H9 (cell line): Measurements from ENCODE around the gene MUC5B. TPM values are rescaled to one million over a fixed set of nuclear protein-coding genes. Genes with fewer than 3 reads are reported as not detected.

Experiments
- DNase-seq: peaks from one replicate; pipeline ENCODE4 v3.0.0-alpha.2; 2017
- H2AFZ ChIP-seq: one replicate; pipeline ENCODE4 v1.6.1; 2013; ENCODE audit warnings: mild to moderate bottlenecking, low read length, control low read depth, moderate library complexity
- H2AK5ac ChIP-seq: 2 replicates; pipeline ENCODE4 v1.6.1; 2013; ENCODE audit warnings: low read length, control low read depth, mixed read lengths; ENCODE audit not compliant: insufficient read length
- H2BK120ac ChIP-seq: one replicate; pipeline ENCODE4 v1.6.1; 2013; ENCODE audit warnings: low read depth, mild to moderate bottlenecking, low read length, control low read depth, inconsistent platforms; ENCODE audit not compliant: poor library complexity, severe bottlenecking
- H2BK12ac ChIP-seq: 2 replicates; pipeline ENCODE4 v1.6.1; 2013; ENCODE audit warnings: low read length, control low read depth, mixed read lengths, low read depth; ENCODE audit not compliant: insufficient read length
- H2BK15ac ChIP-seq: 2 replicates; pipeline ENCODE4 v1.6.1; 2013; ENCODE audit warnings: low read depth, low read length, control low read depth
- H2BK20ac ChIP-seq: one replicate; pipeline ENCODE4 v1.6.1; 2013; ENCODE audit warnings: low read depth, mild to moderate bottlenecking, low read length, control low read depth, inconsistent platforms; ENCODE audit not compliant: poor library complexity, severe bottlenecking
- H2BK5ac ChIP-seq: 2 replicates; pipeline ENCODE4 v1.6.1; 2013; ENCODE audit warnings: low read length, control low read depth, mixed read lengths; ENCODE audit not compliant: insufficient read length
- H3K14ac ChIP-seq: 2 replicates; pipeline ENCODE4 v1.6.1; 2013; ENCODE audit warnings: low read length, control low read depth; ENCODE audit not compliant: insufficient read depth
- H3K18ac ChIP-seq: 2 replicates; pipeline ENCODE4 v1.6.1; 2013; ENCODE audit warnings: low read depth, mild to moderate bottlenecking, mixed read lengths, low read length, control low read depth; ENCODE audit not compliant: insufficient read length
- H3K23ac ChIP-seq: 2 replicates; pipeline ENCODE4 v1.6.1; 2013; ENCODE audit warnings: low read length, control low read depth, mixed read lengths, low read depth; ENCODE audit not compliant: insufficient read length
- H3K23me2 ChIP-seq: 2 replicates; pipeline ENCODE4 v1.6.1; 2013; ENCODE audit warnings: low read depth, mild to moderate bottlenecking, mixed read lengths, low read length, control low read depth; ENCODE audit not compliant: insufficient read length, poor library complexity, severe bottlenecking
- H3K27ac ChIP-seq: 2 replicates; pipeline ENCODE4 v1.5.1; 2013; ENCODE audit warnings: low read length, control low read depth, mixed read lengths, low read depth; ENCODE audit not compliant: insufficient read length
- H3K27me3 ChIP-seq: 2 replicates; pipeline ENCODE4 v1.6.1; 2013; ENCODE audit warnings: low read length, control low read depth, inconsistent platforms; ENCODE audit not compliant: insufficient read depth
- H3K4ac ChIP-seq: 2 replicates; pipeline ENCODE4 v1.6.1; 2013; ENCODE audit warnings: low read depth, mild to moderate bottlenecking, control low read depth, inconsistent platforms, low read length, moderate library complexity
- H3K4me1 ChIP-seq: 2 replicates; pipeline ENCODE4 v1.6.1; 2013; ENCODE audit warnings: low read length, control low read depth, inconsistent platforms; ENCODE audit not compliant: insufficient read depth
- H3K4me2 ChIP-seq: 2 replicates; pipeline ENCODE4 v1.6.1; 2013; ENCODE audit warnings: low read length, control low read depth, mixed read lengths; ENCODE audit not compliant: insufficient read length, insufficient read depth
- H3K56ac ChIP-seq: 2 replicates; pipeline ENCODE4 v1.6.1; 2013; ENCODE audit warnings: low read depth, mild to moderate bottlenecking, mixed read lengths, low read length, control low read depth; ENCODE audit not compliant: insufficient read length
- H3K79me1 ChIP-seq: 2 replicates; pipeline ENCODE4 v1.6.1; 2013; ENCODE audit warnings: low read depth, mild to moderate bottlenecking, moderate library complexity, low read length, control low read depth, inconsistent platforms; ENCODE audit not compliant: insufficient read depth, poor library complexity, severe bottlenecking
- H3K79me2 ChIP-seq: 2 replicates; pipeline ENCODE4 v1.6.1; 2013; ENCODE audit warnings: low read length, control low read depth, inconsistent platforms; ENCODE audit not compliant: insufficient read depth
- H3K9ac ChIP-seq: 2 replicates; pipeline ENCODE4 v1.6.1; 2013; ENCODE audit warnings: low read length, control low read depth, mixed read lengths; ENCODE audit not compliant: insufficient read length; ENCODE audit errors: extremely low read depth
- H3K9me3 ChIP-seq: one replicate; pipeline ENCODE4 v1.6.1; 2013; ENCODE audit warnings: low read depth, low read length, inconsistent platforms; ENCODE audit not compliant: control insufficient read depth
- H3T11ph ChIP-seq: one replicate; pipeline ENCODE4 v1.6.1; 2013; ENCODE audit warnings: mild to moderate bottlenecking, low read length, control low read depth, inconsistent platforms
- H4K20me1 ChIP-seq: one replicate; pipeline ENCODE4 v1.6.1; 2013; ENCODE audit not compliant: control insufficient read depth, insufficient read length, insufficient read depth
- H4K5ac ChIP-seq: 2 replicates; pipeline ENCODE4 v1.6.1; 2013; ENCODE audit warnings: low read depth, mild to moderate bottlenecking, mixed read lengths, low read length, control low read depth; ENCODE audit not compliant: insufficient read length
- H4K8ac ChIP-seq: replicated peaks from 2 replicates; pipeline ENCODE4 v1.6.1; 2013; ENCODE audit warnings: low read length, control low read depth, mixed read lengths, low read depth; ENCODE audit not compliant: insufficient read length
- H4K91ac ChIP-seq: 2 replicates; pipeline ENCODE4 v1.6.1; 2013; ENCODE audit warnings: low read depth, mild to moderate bottlenecking, moderate library complexity, mixed read lengths, low read length, control low read depth; ENCODE audit not compliant: insufficient read length
- H3K27ac Mint-ChIP-seq, 3 experiments: 2 replicates in 2 of 3; 3 replicates in 1 of 3; pipeline ENCODE4 v1.8.0; 2020 to 2021; ENCODE audit warnings: mixed read lengths in 3 of 3, mild to moderate bottlenecking in 1 of 3, moderate library complexity in 1 of 3
- H3K27me3 Mint-ChIP-seq: 2 replicates; pipeline ENCODE4 v1.8.0; 2021; ENCODE audit warnings: low read depth, mild to moderate bottlenecking, moderate library complexity, mixed read lengths
- H3K36me3 Mint-ChIP-seq, 3 experiments: 2 replicates in 2 of 3; 3 replicates in 1 of 3; pipeline ENCODE4 v1.8.0; 2020 to 2021; ENCODE audit warnings: low read depth in 3 of 3, mixed read lengths in 3 of 3; ENCODE audit not compliant: insufficient read depth in 1 of 3
- H3K4me1 Mint-ChIP-seq, 2 experiments: 2 replicates each; pipeline ENCODE4 v1.8.0; 2020; ENCODE audit warnings: mixed read lengths in 2 of 2
- H3K4me3 Mint-ChIP-seq, 2 experiments: 2 replicates in 1 of 2; 3 replicates in 1 of 2; pipeline ENCODE4 v1.8.0; 2020 to 2021; ENCODE audit warnings: mild to moderate bottlenecking in 2 of 2, mixed read lengths in 2 of 2, moderate library complexity in 1 of 2
- H3K9me3 Mint-ChIP-seq, 2 experiments: 2 replicates in 1 of 2; 3 replicates in 1 of 2; pipeline ENCODE4 v1.8.0; 2020; ENCODE audit warnings: mild to moderate bottlenecking in 2 of 2, mixed read lengths in 2 of 2, moderate library complexity in 1 of 2
- CTCF ChIP-seq: fragments of 200-600 bp; sonication (generic); conservative IDR thresholded peaks from 3 replicates; pipeline ENCODE4 v1.8.0; 2021; ENCODE audit warnings: antibody characterized with exemption, mild to moderate bottlenecking
- WGBS: extraction: QIAGEN DNeasy Blood & Tissue Kit; methylation state at CpG from one replicate; pipeline ENCODE4 v1.1.7; 2013; ENCODE audit warnings: missing lambda C conversion rate, low lambda C conversion rate, mixed read lengths; ENCODE audit not compliant: insufficient read length; ENCODE audit errors: extremely low coverage; 5-methylcytosine and 5-hydroxymethylcytosine counted together
- total RNA-seq: library from RNA; stranded (reverse); gene quantifications from 2 replicates; pipeline ENCODE4 v1.2.1, GENCODE V29; 2021

Gene MUC5B
- total RNA-seq, 1 experiment from 2014 or later = not detected

GRCh38 chr11:1202776-1203504 lies 19.9 kb upstream of the MUC5B start:
- Histone ChIP-seq H4K5ac (no peak overlapping the region), H2AK5ac (no peak overlapping the region)

More at GRCh38 chr11:1202776-1203504, 19.9 kb upstream of the MUC5B start:
- Histone ChIP-seq H3K79me2 (no peaks in the 10 kb centered on the region), H3K9me3 (no peaks in the 10 kb centered on the region), H4K20me1 (no peaks in the 10 kb centered on the region), H4K8ac (no peak overlapping the region), H2BK15ac (no peak overlapping the region), H2BK120ac (no peak overlapping the region), H3K23me2 (peaks cover 4% of the 10 kb centered on the region), H2BK12ac (no peak overlapping the region), H3K4me1 (no peaks in the 10 kb centered on the region), H3K23ac (no peak overlapping the region), H3K9ac (no peak overlapping the region), H3K18ac (no peak overlapping the region), H3K4ac (no peak overlapping the region), H3K27me3 (no peaks in the 10 kb centered on the region), H2BK20ac (no peak overlapping the region), H4K91ac (no peak overlapping the region), H3T11ph (no peak overlapping the region), H2AFZ (no peak overlapping the region), H2BK5ac (no peak overlapping the region), H3K4me2 (no peak overlapping the region), H3K79me1 (no peaks in the 10 kb centered on the region), H3K56ac (no peak overlapping the region), H3K14ac (no peak overlapping the region), H3K27ac (no peak overlapping the region)
- peak; percentile 89 for DNase-seq
- no peak overlapping the region for H3K4me3 Mint-ChIP-seq
- no peaks in the 10 kb centered on the region for H3K36me3 Mint-ChIP-seq
- H3K27me3 Mint-ChIP-seq = peaks cover 2% of the 10 kb centered on the region; the same call in 1 of the 2 replicates
- no peaks in the 10 kb centered on the region for H3K9me3 Mint-ChIP-seq
- TF ChIP-seq CTCF = peak; percentile 97
- WGBS = no CpG with 5 or more reads among the region's 32 CpGs
- no peaks in the 10 kb centered on the region for H3K4me1 Mint-ChIP-seq
- no peak overlapping the region for H3K27ac Mint-ChIP-seq
